Embryonic facial prominence (tissue), 1 donor: ENCODE data around the gene VSX1.

ENCODE experiments used
- DNase-seq: peaks from one replicate; pipeline ENCODE4 v3.0.0-alpha.2; 2016; ENCODE audit errors: extremely low spot score

Gene VSX1

GRCh38 chr20:25040438-25040831, 41.5 kb downstream of the VSX1 start:
- DNase-seq: no peak

GRCh38 chr20:25039697-25040437, 42.1 kb downstream of the VSX1 start:
- no peak for DNase-seq

GRCh38 chr20:25038591-25039015, 43.3 kb downstream of the VSX1 start:
- no peak for DNase-seq

GRCh38 chr20:25038103-25038410, 43.9 kb downstream of the VSX1 start:
- DNase-seq: no peak

- DNase-seq: no peak
Observed at GRCh38 chr20:25037288-25038102, 44.4 kb downstream of the VSX1 start.

- DNase-seq: no peak
Observed at GRCh38 chr20:25036331-25036936, 45.5 kb downstream of the VSX1 start.

- DNase-seq: no peak
Observed at GRCh38 chr20:25035921-25036320, 46.0 kb downstream of the VSX1 start.

- no peak for DNase-seq
Observed at GRCh38 chr20:25033924-25034300, 48.0 kb downstream of the VSX1 start.

- DNase-seq: no peak
Observed at GRCh38 chr20:25033265-25033923, 48.5 kb downstream of the VSX1 start.

- DNase-seq: no peak
Observed at GRCh38 chr20:25032478-25033264, 49.3 kb downstream of the VSX1 start.

GRCh38 chr20:25032065-25032477, 49.9 kb downstream of the VSX1 start:
- DNase-seq: no peak

GRCh38 chr20:25031241-25031640, 50.7 kb downstream of the VSX1 start:
- no peak for DNase-seq

- no peak for DNase-seq
Observed at GRCh38 chr20:25030649-25031207, 51.2 kb downstream of the VSX1 start.

GRCh38 chr20:25030007-25030648, 51.8 kb downstream of the VSX1 start:
- no peak for DNase-seq

GRCh38 chr20:25025986-25026605, 55.8 kb downstream of the VSX1 start:
- DNase-seq: no peak
